PC-3 (cell line): ENCODE measurements around the gene C11orf97. TPM values are rescaled to one million over a fixed set of nuclear protein-coding genes. Genes with fewer than 3 reads are reported as not detected.

Experiments used
- ATAC-seq: fragments of 200-7000 bp; cut with Tn5 transposase; 2 replicates; pipeline ENCODE4 v1.9.1; 2020; ENCODE audit warnings: mild to moderate bottlenecking, moderate library complexity
- BruUV-seq: library from RNA; stranded (reverse); fragments of 400-500 nt; replicated peaks from 2 replicates; lab custom pipeline; 2021; lab: Mats Ljungman, UMichigan
- CTCF ChIA-PET: fragments of 300-600 bp; sonication (Branson Sonifier 250); formaldehyde crosslinking; loops from one replicate; lab custom pipeline; 2022; ENCODE audit warnings: antibody characterized with exemption; lab: Charles Lee
- POLR2A ChIA-PET: fragments of 300-600 bp; sonication (Branson Sonifier 250); formaldehyde crosslinking; loops from one replicate; lab custom pipeline; 2022; ENCODE audit warnings: antibody characterized with exemption; ENCODE audit not compliant: unreplicated experiment; lab: Charles Lee
- DNase-seq: peaks from one replicate; pipeline ENCODE4 v3.0.0-alpha.2; 2015
- H2AFZ ChIP-seq: fragments of 300-600 bp; sonication (generic); 2 replicates; pipeline ENCODE4 v1.6.0; 2016; ENCODE audit warnings: antibody characterized with exemption, low read length
- H3F3A ChIP-seq: fragments of 300-600 bp; sonication (generic); one replicate; pipeline ENCODE4 v1.6.0; 2017; ENCODE audit warnings: antibody characterized with exemption, low read length, control low read depth, mild to moderate bottlenecking; ENCODE audit not compliant: unreplicated experiment
- H3K27ac ChIP-seq: fragments of 300-600 bp; sonication (generic); 2 replicates; pipeline ENCODE4 v1.5.1; 2016; ENCODE audit warnings: mild to moderate bottlenecking, low read length
- H3K27me3 ChIP-seq: fragments of 300-600 bp; sonication (generic); 2 replicates; pipeline ENCODE4 v1.6.1; 2016; ENCODE audit warnings: low read length, mixed read lengths
- H3K36me3 ChIP-seq: fragments of 300-600 bp; sonication (generic); 2 replicates; pipeline ENCODE4 v1.6.1; 2016; ENCODE audit warnings: low read depth, mixed run types, low read length, mixed read lengths
- H3K4me1 ChIP-seq: fragments of 300-600 bp; sonication (generic); 2 replicates; pipeline ENCODE4 v1.5.1; 2016; ENCODE audit warnings: low read length; ENCODE audit not compliant: insufficient read depth
- H3K4me2 ChIP-seq: fragments of 300-600 bp; sonication (generic); 2 replicates; pipeline ENCODE4 v1.6.0; 2016; ENCODE audit warnings: low read length
- H3K4me3 ChIP-seq: fragments of 300-600 bp; sonication (generic); 2 replicates; pipeline ENCODE4 v1.5.1; 2016; ENCODE audit warnings: mild to moderate bottlenecking, low read length, mixed read lengths
- H3K79me2 ChIP-seq: fragments of 300-600 bp; sonication (generic); 2 replicates; pipeline ENCODE4 v1.6.1; 2017; ENCODE audit warnings: low read length, mixed read lengths
- H3K9ac ChIP-seq: fragments of 300-600 bp; sonication (generic); 2 replicates; pipeline ENCODE4 v1.6.0; 2016; ENCODE audit warnings: mild to moderate bottlenecking, low read length
- H3K9me2 ChIP-seq: fragments of 300-600 bp; sonication (generic); replicated peaks from 2 replicates; pipeline ENCODE4 v1.6.1; 2016; ENCODE audit warnings: mixed run types, low read length, mixed read lengths
- H3K9me3 ChIP-seq: fragments of 300-600 bp; sonication (generic); 2 replicates; pipeline ENCODE4 v1.6.1; 2016; ENCODE audit warnings: low read length, mixed read lengths
- H4K20me1 ChIP-seq: fragments of 300-600 bp; sonication (generic); 2 replicates; pipeline ENCODE4 v1.6.1; 2016; ENCODE audit warnings: low read length, mixed read lengths
- EZH2 ChIP-seq: fragments of 300-600 bp; sonication (generic); IDR thresholded peaks from one replicate; pipeline ENCODE4 v1.6.1; 2017; ENCODE audit warnings: antibody characterized with exemption, mild to moderate bottlenecking, low read length; ENCODE audit not compliant: unreplicated experiment
- EZH2phosphoT487 ChIP-seq: fragments of 300-600 bp; sonication (generic); IDR thresholded peaks from 2 replicates; pipeline ENCODE4 v1.6.1; 2018; ENCODE audit warnings: mild to moderate bottlenecking, antibody characterized with exemption, low read length, borderline replicate concordance
- intact Hi-C: fragments of 100-400 bp; cut with micrococcal nuclease; formaldehyde crosslinking; loops from 2 replicates; pipeline ENCODE4 v1.9.0; 2023
- total RNA-seq: library from RNA; depleted of rRNA; stranded (reverse); fragments of >200 nt; gene quantifications from 2 replicates; pipeline ENCODE4 v1.2.3, GENCODE V29; 2014
- TF ChIP-seq, protein P1 (sequence below): fragments of 300-600 bp; sonication (generic); conservative IDR thresholded peaks from 2 replicates; pipeline ENCODE4 v1.5.1; 2017; ENCODE audit warnings: antibody characterized with exemption, low read depth, mild to moderate bottlenecking, low read length

Gene C11orf97
- total RNA-seq, 1 experiment from 2014 or later: not detected

GRCh38 chr11:94494126-94494680 lies 18.1 kb upstream of the C11orf97 start:
- DNase-seq (peak; percentile 22), ATAC-seq (peak; percentile 53)
- H3K79me2 ChIP-seq: peaks cover 39% of the 10 kb centered on the region
- no peak overlapping the region; the same call in 1 of the 2 replicates for H3K27ac ChIP-seq
- H3K36me3 ChIP-seq: peaks cover 22% of the 10 kb centered on the region; the same call in 1 of the 2 replicates
- ChIA-PET CTCF (no interaction called here), POLR2A (no interaction called here)
- H3K4me3 ChIP-seq: peak overlapping the region; percentile 79
- intact Hi-C loops: loop anchor here (1.0 to 5.0 kb wide), 2 partner anchors 19 to 587 kb away; no protein-coding TSS in a partner anchor
- no peaks in the 10 kb centered on the region for H3K27me3 ChIP-seq
- H3K4me2 ChIP-seq: peak overlapping the region; percentile 95
- TF ChIP-seq EZH2 (no peak), EZH2phosphoT487 (no peak)
- no peaks in the 10 kb centered on the region for H3F3A ChIP-seq
- H3K9ac ChIP-seq: peak overlapping the region; percentile 90
- H3K9me3 ChIP-seq: no peaks in the 10 kb centered on the region
- peaks cover 25% of the 10 kb centered on the region for H3K4me1 ChIP-seq
- BruUV-seq: TSS peak; percentile 68
- H2AFZ ChIP-seq: peak overlapping the region; percentile 90
- no peaks in the 10 kb centered on the region for H3K9me2 ChIP-seq
- no peaks in the 10 kb centered on the region for H4K20me1 ChIP-seq

DNA sequence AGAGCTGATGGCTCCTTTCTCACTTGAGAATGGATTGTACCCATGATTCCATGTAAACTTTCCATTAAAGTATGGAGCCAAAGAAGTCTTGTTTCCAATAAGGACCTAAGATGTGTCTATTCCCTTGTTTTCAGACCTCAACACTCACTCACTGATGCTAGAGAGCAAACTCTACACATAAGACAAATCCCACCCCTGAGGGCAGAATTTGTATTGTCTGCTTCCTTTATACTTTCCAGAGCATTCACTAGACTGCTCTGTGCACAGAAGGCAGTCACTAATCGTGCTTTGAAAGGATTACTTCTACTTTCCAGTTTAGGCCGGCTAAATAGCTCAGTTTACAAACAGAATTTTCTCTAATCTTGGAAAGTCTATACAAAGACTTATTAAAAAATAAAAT lies 12.1 kb upstream of the C11orf97 start:
- intact Hi-C loops: loop anchor here (10.0 kb wide), 1 partner anchor 205 kb away; no protein-coding TSS in a partner anchor
- TF ChIP-seq, protein P1, sequence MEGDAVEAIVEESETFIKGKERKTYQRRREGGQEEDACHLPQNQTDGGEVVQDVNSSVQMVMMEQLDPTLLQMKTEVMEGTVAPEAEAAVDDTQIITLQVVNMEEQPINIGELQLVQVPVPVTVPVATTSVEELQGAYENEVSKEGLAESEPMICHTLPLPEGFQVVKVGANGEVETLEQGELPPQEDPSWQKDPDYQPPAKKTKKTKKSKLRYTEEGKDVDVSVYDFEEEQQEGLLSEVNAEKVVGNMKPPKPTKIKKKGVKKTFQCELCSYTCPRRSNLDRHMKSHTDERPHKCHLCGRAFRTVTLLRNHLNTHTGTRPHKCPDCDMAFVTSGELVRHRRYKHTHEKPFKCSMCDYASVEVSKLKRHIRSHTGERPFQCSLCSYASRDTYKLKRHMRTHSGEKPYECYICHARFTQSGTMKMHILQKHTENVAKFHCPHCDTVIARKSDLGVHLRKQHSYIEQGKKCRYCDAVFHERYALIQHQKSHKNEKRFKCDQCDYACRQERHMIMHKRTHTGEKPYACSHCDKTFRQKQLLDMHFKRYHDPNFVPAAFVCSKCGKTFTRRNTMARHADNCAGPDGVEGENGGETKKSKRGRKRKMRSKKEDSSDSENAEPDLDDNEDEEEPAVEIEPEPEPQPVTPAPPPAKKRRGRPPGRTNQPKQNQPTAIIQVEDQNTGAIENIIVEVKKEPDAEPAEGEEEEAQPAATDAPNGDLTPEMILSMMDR: no peak
- no peak for TF ChIP-seq EZH2
- no peak for TF ChIP-seq EZH2phosphoT487
- Histone ChIP-seq H3F3A (no peaks in the 10 kb centered on the region), H3K4me1 (peaks cover 4% of the 10 kb centered on the region), H3K9ac (no peak overlapping the region), H3K79me2 (peaks cover 3% of the 10 kb centered on the region), H3K36me3 (peaks cover 11% of the 10 kb centered on the region; the same call in 1 of the 2 replicates), H3K27ac (no peak overlapping the region), H3K4me3 (no peak overlapping the region), H3K9me2 (no peaks in the 10 kb centered on the region), H3K9me3 (no peaks in the 10 kb centered on the region), H3K4me2 (no peak overlapping the region), H4K20me1 (no peaks in the 10 kb centered on the region), H3K27me3 (no peaks in the 10 kb centered on the region), H2AFZ (no peak overlapping the region)
- CTCF ChIA-PET: interaction anchor here (0.6 kb wide), 1 partner anchor 1462 kb away, joined by 4 read pairs; no protein-coding TSS in a partner anchor
- DNase-seq (no peak), ATAC-seq (no peak)
- BruUV-seq: no TSS peak
- POLR2A ChIA-PET: no interaction called here

- ATAC-seq (no peak), DNase-seq (peak; percentile 15)
- no peaks in the 10 kb centered on the region for H3F3A ChIP-seq
- POLR2A ChIA-PET: no interaction called here
- H3K4me1 ChIP-seq: no peaks in the 10 kb centered on the region
- CTCF ChIA-PET: interaction anchor here (0.8 kb wide), 1 partner anchor 606 kb away, joined by 6 read pairs; no protein-coding TSS in a partner anchor
- no peak overlapping the region for H3K9ac ChIP-seq
- no peaks in the 10 kb centered on the region for H4K20me1 ChIP-seq
- no peaks in the 10 kb centered on the region for H3K27me3 ChIP-seq
- H3K4me2 ChIP-seq: no peak overlapping the region
- H3K27ac ChIP-seq: no peak overlapping the region
- intact Hi-C loops: loop anchor here (10.0 kb wide), 1 partner anchor 207 kb away; no protein-coding TSS in a partner anchor
- no TSS peak for BruUV-seq
- no peaks in the 10 kb centered on the region for H3K79me2 ChIP-seq
- H3K9me2 ChIP-seq: no peaks in the 10 kb centered on the region
- H3K36me3 ChIP-seq: peaks cover 11% of the 10 kb centered on the region; the same call in 1 of the 2 replicates
- no peak overlapping the region for H2AFZ ChIP-seq
- H3K4me3 ChIP-seq: no peak overlapping the region
- TF ChIP-seq EZH2phosphoT487 (no peak), EZH2 (no peak)
- TF ChIP-seq, protein P1: no peak
- no peaks in the 10 kb centered on the region for H3K9me3 ChIP-seq
These were observed 10.7 kb upstream of the C11orf97 start for GRCh38 chr11:94501522-94501921.
